ENCODE measurements around the gene SENP8. TPM values are rescaled to one million over a fixed set of nuclear protein-coding genes. Genes with fewer than 3 reads are reported as not detected.

Gene SENP8
- total RNA-seq, 1 experiment from 2014 or later = 2.0 TPM

- TF ChIP-seq EZH2 (IDR thresholded peaks at IDR 0.05; ENCODE audit: borderline replicate concordance, low read depth, low read length, poor library complexity, severe bottlenecking) = no peak
- no peak for TF ChIP-seq CTCF (conservative IDR thresholded peaks at IDR 0.05; ENCODE audit: low read depth, low read length)
- ChIA-PET CTCF (interaction anchor here (0.5 to 0.7 kb wide), 2 partner anchors 42 to 318 kb away, joined by 3 to 7 read pairs; no protein-coding TSS in a partner anchor), POLR2A (ENCODE audit: low non-redundant PET) (interaction anchor here (0.6 to 0.7 kb wide), 2 partner anchors 348 to 410 kb away, joined by 4 to 19 read pairs; no protein-coding TSS in a partner anchor)
- Histone ChIP-seq H3K4me1 (ENCODE audit: insufficient read depth, low read length, poor library complexity, severe bottlenecking) (peaks cover 5% of the 10 kb centered on the region), H3K36me3 (ENCODE audit: insufficient read depth, low read length, poor library complexity, severe bottlenecking) (no peaks in the 10 kb centered on the region), H3K27ac (ENCODE audit: low read depth, low read length, poor library complexity, severe bottlenecking) (no peak overlapping the region), H3K4me3 (ENCODE audit: low read depth, low read length, poor library complexity, severe bottlenecking) (no peak overlapping the region), H3K9me3 (ENCODE audit: low read depth, low read length, poor library complexity, severe bottlenecking) (no peaks in the 10 kb centered on the region), H3K27me3 (replicated peaks; ENCODE audit: insufficient read depth, low read depth, low read length, poor library complexity) (no peaks in the 10 kb centered on the region)
- no TSS peak for BruUV-seq (replicated peaks)
- intact Hi-C loops (cut with micrococcal nuclease; ENCODE audit: unreplicated experiment) = no loop called here
- DNase-seq (ENCODE audit: low spot score) = no peak
Measured at GRCh38 chr15:72153269-72154000, 35.2 kb downstream of the SENP8 start.

- Histone ChIP-seq H3K27ac (ENCODE audit: low read depth, low read length, poor library complexity, severe bottlenecking) (no peak overlapping the region), H3K4me1 (ENCODE audit: insufficient read depth, low read length, poor library complexity, severe bottlenecking) (peaks cover 5% of the 10 kb centered on the region), H3K36me3 (ENCODE audit: insufficient read depth, low read length, poor library complexity, severe bottlenecking) (no peaks in the 10 kb centered on the region), H3K27me3 (replicated peaks; ENCODE audit: insufficient read depth, low read depth, low read length, poor library complexity) (no peaks in the 10 kb centered on the region), H3K9me3 (ENCODE audit: low read depth, low read length, poor library complexity, severe bottlenecking) (no peaks in the 10 kb centered on the region), H3K4me3 (ENCODE audit: low read depth, low read length, poor library complexity, severe bottlenecking) (no peak overlapping the region)
- DNase-seq (ENCODE audit: low spot score) = no peak
- intact Hi-C loops (cut with micrococcal nuclease; ENCODE audit: unreplicated experiment) = no loop called here
- TF ChIP-seq CTCF (conservative IDR thresholded peaks at IDR 0.05; ENCODE audit: low read depth, low read length) = no peak
- no peak for TF ChIP-seq EZH2 (IDR thresholded peaks at IDR 0.05; ENCODE audit: borderline replicate concordance, low read depth, low read length, poor library complexity, severe bottlenecking)
- ChIA-PET CTCF (interaction anchor here (0.5 kb wide), 1 partner anchor 43 kb away, joined by 3 read pairs; no protein-coding TSS in a partner anchor), POLR2A (ENCODE audit: low non-redundant PET) (no interaction called here)
- BruUV-seq (replicated peaks) = no TSS peak
Measured at GRCh38 chr15:72154316-72154715, 36.1 kb downstream of the SENP8 start.

- Histone ChIP-seq H3K4me3 (ENCODE audit: low read depth, low read length, poor library complexity, severe bottlenecking) (peak overlapping the region; percentile 50), H3K4me1 (ENCODE audit: insufficient read depth, low read length, poor library complexity, severe bottlenecking) (peaks cover 5% of the 10 kb centered on the region), H3K27me3 (replicated peaks; ENCODE audit: insufficient read depth, low read depth, low read length, poor library complexity) (no peaks in the 10 kb centered on the region), H3K36me3 (ENCODE audit: insufficient read depth, low read length, poor library complexity, severe bottlenecking) (no peaks in the 10 kb centered on the region), H3K27ac (ENCODE audit: low read depth, low read length, poor library complexity, severe bottlenecking) (no peak overlapping the region), H3K9me3 (ENCODE audit: low read depth, low read length, poor library complexity, severe bottlenecking) (no peaks in the 10 kb centered on the region)
- CTCF ChIA-PET = interaction anchor here (1.9 kb wide), 1 partner anchor 411 kb away, joined by 42 read pairs; no protein-coding TSS in a partner anchor
- no peak for TF ChIP-seq EZH2 (IDR thresholded peaks at IDR 0.05; ENCODE audit: borderline replicate concordance, low read depth, low read length, poor library complexity, severe bottlenecking)
- no peak for TF ChIP-seq CTCF (conservative IDR thresholded peaks at IDR 0.05; ENCODE audit: low read depth, low read length)
- peak; percentile 54 for DNase-seq (ENCODE audit: low spot score)
- POLR2A ChIA-PET (ENCODE audit: low non-redundant PET) = no interaction called here
- BruUV-seq (replicated peaks) = no TSS peak
- intact Hi-C loops (cut with micrococcal nuclease; ENCODE audit: unreplicated experiment) = loop anchor here (5.0 kb wide), 1 partner anchor 373 kb away; no protein-coding TSS in a partner anchor
Measured at GRCh38 chr15:72155003-72155621, 36.9 kb downstream of the SENP8 start.

All from A673 (cell line).